GM18511 (cell line): ENCODE measurements around the gene PAK5.

Experiments used
- ATAC-seq: cut with Tn5 transposase; IDR thresholded peaks from one replicate; pipeline ENCODE4 v1.9.1; 2021; ENCODE audit warnings: mild to moderate bottlenecking, moderate library complexity; ENCODE audit not compliant: unreplicated experiment

The PAK5 gene

GRCh38 chr20:9838378-9839295 lies at the start of gene PAK5:
PAK5 (minus strand) TSS chr20:9839076; CDS start chr20:9644328, 194,748 bp downstream.
- no peak for ATAC-seq

- no peak for ATAC-seq
Measured at GRCh38 chr20:9887706-9888105, 48.8 kb upstream of the PAK5 start.

GRCh38 chr20:9886227-9886626 lies 47.4 kb upstream of the PAK5 start:
- no peak for ATAC-seq

GRCh38 chr20:9884666-9885065 lies 45.8 kb upstream of the PAK5 start:
- no peak for ATAC-seq

- no peak for ATAC-seq
Measured at GRCh38 chr20:9884061-9884460, 45.2 kb upstream of the PAK5 start.

GRCh38 chr20:9877932-9878495 lies 39.1 kb upstream of the PAK5 start:
- ATAC-seq: no peak

- ATAC-seq: no peak
Measured at GRCh38 chr20:9867196-9867980, 28.5 kb upstream of the PAK5 start.

- ATAC-seq: no peak
Measured at GRCh38 chr20:9852566-9852965, 13.7 kb upstream of the PAK5 start.

- no peak for ATAC-seq
Measured at GRCh38 chr20:9839626-9840025, 750 bp upstream of the PAK5 start.

- no peak for ATAC-seq
Measured at GRCh38 chr20:9838035-9838377, 870 bp downstream of the PAK5 start.

GRCh38 chr20:9837634-9838033 lies 1.2 kb downstream of the PAK5 start:
- no peak for ATAC-seq

- ATAC-seq: no peak
Measured at GRCh38 chr20:9835302-9835701, 3.6 kb downstream of the PAK5 start.

GRCh38 chr20:9831032-9831431 lies 7.8 kb downstream of the PAK5 start:
- ATAC-seq: no peak

GRCh38 chr20:9829835-9830234 lies 9.0 kb downstream of the PAK5 start:
- no peak for ATAC-seq

GRCh38 chr20:9817654-9818053 lies 21.2 kb downstream of the PAK5 start:
- no peak for ATAC-seq

- no peak for ATAC-seq
Measured at GRCh38 chr20:9815632-9816031, 23.2 kb downstream of the PAK5 start.

- no peak for ATAC-seq
Measured at GRCh38 chr20:9810738-9811137, 28.1 kb downstream of the PAK5 start.

- no peak for ATAC-seq
Measured at GRCh38 chr20:9809271-9809670, 29.6 kb downstream of the PAK5 start.

- ATAC-seq: no peak
Measured at GRCh38 chr20:9808166-9808565, 30.7 kb downstream of the PAK5 start.

GRCh38 chr20:9807136-9807535 lies 31.7 kb downstream of the PAK5 start:
- no peak for ATAC-seq

GRCh38 chr20:9800421-9800820 lies 38.5 kb downstream of the PAK5 start:
- ATAC-seq: no peak

GRCh38 chr20:9794831-9795230 lies 44.0 kb downstream of the PAK5 start:
- no peak for ATAC-seq
